Adrenal gland (tissue), 5 donors: ENCODE measurements around the gene C3orf20.

ENCODE experiments used
- POLR2A ChIP-seq, 2 donors: fragments of 450-650 bp; IDR thresholded peaks; one replicate each; pipeline ENCODE4 v1.6.1; 2017; ENCODE audit warnings: antibody characterized with exemption in 2 of 2, mild to moderate bottlenecking in 2 of 2, moderate library complexity in 1 of 2
- TF ChIP-seq, protein P1 (sequence below), 6 experiments: fragments of 450-650 bp in 4 of 6; fragments of 200-600 bp in 2 of 6; sonication (generic) in 1 of 6; IDR thresholded peaks; 1 replicate in 5 of 6; 2 replicates in 1 of 6; pipeline versions ENCODE4 v1.5.1 to v1.8.0; 2016 to 2021; ENCODE audit warnings: antibody characterized with exemption in 6 of 6, mild to moderate bottlenecking in 2 of 6, moderate library complexity in 1 of 6
- donor health status: DM: no; HTN: no; CAD: no.

DNA sequence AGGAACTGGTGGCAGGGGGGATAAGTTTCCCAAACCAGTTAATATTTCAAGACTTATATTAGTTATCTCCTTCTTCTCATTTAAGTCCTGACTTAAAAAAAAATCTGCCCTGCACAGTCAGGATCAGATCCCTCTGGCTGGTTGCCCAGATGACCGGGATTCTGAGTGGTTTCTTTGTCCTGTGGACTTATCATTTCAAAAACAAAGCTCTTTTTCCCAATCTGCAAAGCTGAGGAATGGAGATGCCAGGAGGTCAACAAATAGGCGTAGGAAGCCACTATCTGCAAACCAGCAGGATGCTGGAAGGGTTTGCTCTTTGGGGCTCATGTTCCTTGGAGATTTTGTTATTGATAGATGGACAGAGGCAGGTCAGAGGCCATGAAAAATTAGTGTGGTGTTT is 5.8 kb downstream of the C3orf20 start:
- no peak for TF ChIP-seq POLR2A (IDR thresholded peaks at IDR 0.05)
- TF ChIP-seq, protein P1, sequence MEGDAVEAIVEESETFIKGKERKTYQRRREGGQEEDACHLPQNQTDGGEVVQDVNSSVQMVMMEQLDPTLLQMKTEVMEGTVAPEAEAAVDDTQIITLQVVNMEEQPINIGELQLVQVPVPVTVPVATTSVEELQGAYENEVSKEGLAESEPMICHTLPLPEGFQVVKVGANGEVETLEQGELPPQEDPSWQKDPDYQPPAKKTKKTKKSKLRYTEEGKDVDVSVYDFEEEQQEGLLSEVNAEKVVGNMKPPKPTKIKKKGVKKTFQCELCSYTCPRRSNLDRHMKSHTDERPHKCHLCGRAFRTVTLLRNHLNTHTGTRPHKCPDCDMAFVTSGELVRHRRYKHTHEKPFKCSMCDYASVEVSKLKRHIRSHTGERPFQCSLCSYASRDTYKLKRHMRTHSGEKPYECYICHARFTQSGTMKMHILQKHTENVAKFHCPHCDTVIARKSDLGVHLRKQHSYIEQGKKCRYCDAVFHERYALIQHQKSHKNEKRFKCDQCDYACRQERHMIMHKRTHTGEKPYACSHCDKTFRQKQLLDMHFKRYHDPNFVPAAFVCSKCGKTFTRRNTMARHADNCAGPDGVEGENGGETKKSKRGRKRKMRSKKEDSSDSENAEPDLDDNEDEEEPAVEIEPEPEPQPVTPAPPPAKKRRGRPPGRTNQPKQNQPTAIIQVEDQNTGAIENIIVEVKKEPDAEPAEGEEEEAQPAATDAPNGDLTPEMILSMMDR (IDR thresholded peaks at IDR 0.05), result no peak
